Measurements from ENCODE around the gene NPAS1. TPM values are rescaled to one million over a fixed set of nuclear protein-coding genes. Genes with fewer than 3 reads are reported as not detected.

NPAS1 gene
- total RNA-seq, 1 experiment from 2014 or later: 1.4 TPM

- Histone ChIP-seq H3K27ac (no peak overlapping the region), H3K79me2 (ENCODE audit: low read depth) (no peaks in the 10 kb centered on the region), H4K20me1 (ENCODE audit: insufficient read depth) (peaks cover 13% of the 10 kb centered on the region), H3K9me3 (ENCODE audit: insufficient read depth, low read depth) (no peaks in the 10 kb centered on the region), H3K4me1 (replicated peaks; ENCODE audit: insufficient read depth) (no peaks in the 10 kb centered on the region), H3K4me3 (no peak overlapping the region), H3F3A (ENCODE audit: insufficient read depth, low read depth) (peaks cover 19% of the 10 kb centered on the region), H3K4me2 (no peak overlapping the region), H3K27me3 (ENCODE audit: insufficient read depth, low read depth) (no peaks in the 10 kb centered on the region), H3K9me2 (ENCODE audit: insufficient read depth) (no peaks in the 10 kb centered on the region), H3K36me3 (ENCODE audit: low read depth) (peaks cover 12% of the 10 kb centered on the region), H2AFZ (no peak overlapping the region)
- no TSS peak for BruUV-seq (replicated peaks)
- no peak for TF ChIP-seq CTCF (conservative IDR thresholded peaks at IDR 0.05)
- no peak for TF ChIP-seq EZH2 (IDR thresholded peaks at IDR 0.05; ENCODE audit: low read depth)
- POLR2A ChIA-PET (ENCODE audit: unreplicated experiment): no interaction called here
- DNase-seq: no peak
- CTCF ChIA-PET: no interaction called here
- intact Hi-C loops (cut with micrococcal nuclease; ENCODE audit: unreplicated experiment): no loop called here
Measured at GRCh38 chr19:47066376-47067214, 47.0 kb downstream of the NPAS1 start.

GRCh38 chr19:47067215-47067847 is 47.7 kb downstream of the NPAS1 start:
- Histone ChIP-seq H3F3A (ENCODE audit: insufficient read depth, low read depth) (peaks cover 13% of the 10 kb centered on the region), H4K20me1 (ENCODE audit: insufficient read depth) (peaks cover 13% of the 10 kb centered on the region), H2AFZ (no peak overlapping the region), H3K27me3 (ENCODE audit: insufficient read depth, low read depth) (no peaks in the 10 kb centered on the region), H3K79me2 (ENCODE audit: low read depth) (no peaks in the 10 kb centered on the region), H3K9me2 (ENCODE audit: insufficient read depth) (no peaks in the 10 kb centered on the region), H3K27ac (no peak overlapping the region), H3K4me2 (no peak overlapping the region), H3K9me3 (ENCODE audit: insufficient read depth, low read depth) (no peaks in the 10 kb centered on the region), H3K4me3 (no peak overlapping the region), H3K4me1 (replicated peaks; ENCODE audit: insufficient read depth) (no peaks in the 10 kb centered on the region), H3K36me3 (ENCODE audit: low read depth) (peaks cover 13% of the 10 kb centered on the region)
- intact Hi-C loops (cut with micrococcal nuclease; ENCODE audit: unreplicated experiment): no loop called here
- TF ChIP-seq CTCF (conservative IDR thresholded peaks at IDR 0.05): no peak
- TF ChIP-seq EZH2 (IDR thresholded peaks at IDR 0.05; ENCODE audit: low read depth): no peak
- CTCF ChIA-PET: no interaction called here
- no peak for DNase-seq
- POLR2A ChIA-PET (ENCODE audit: unreplicated experiment): interaction anchor here (0.5 to 0.6 kb wide), 2 partner anchors 25 to 217 kb away, joined by 3 read pairs; partner anchors contain the start of gene AP2S1
- no TSS peak for BruUV-seq (replicated peaks)

GRCh38 chr19:47068246-47068645 is 48.6 kb downstream of the NPAS1 start:
- peaks cover 13% of the 10 kb centered on the region for H4K20me1 ChIP-seq (ENCODE audit: insufficient read depth)
- no peak overlapping the region for H3K4me3 ChIP-seq
- H2AFZ ChIP-seq: no peak overlapping the region
- ChIA-PET POLR2A (ENCODE audit: unreplicated experiment) (interaction anchor here (0.6 kb wide), 1 partner anchor 24 kb away, joined by 3 read pairs; no protein-coding TSS in a partner anchor), CTCF (no interaction called here)
- TF ChIP-seq EZH2 (IDR thresholded peaks at IDR 0.05; ENCODE audit: low read depth) (no peak), CTCF (conservative IDR thresholded peaks at IDR 0.05) (no peak)
- no peaks in the 10 kb centered on the region for H3K9me3 ChIP-seq (ENCODE audit: insufficient read depth, low read depth)
- intact Hi-C loops (cut with micrococcal nuclease; ENCODE audit: unreplicated experiment): no loop called here
- no peaks in the 10 kb centered on the region for H3K27me3 ChIP-seq (ENCODE audit: insufficient read depth, low read depth)
- no TSS peak for BruUV-seq (replicated peaks)
- no peaks in the 10 kb centered on the region for H3K4me1 ChIP-seq (replicated peaks; ENCODE audit: insufficient read depth)
- peaks cover 4% of the 10 kb centered on the region for H3F3A ChIP-seq (ENCODE audit: insufficient read depth, low read depth)
- H3K79me2 ChIP-seq (ENCODE audit: low read depth): no peaks in the 10 kb centered on the region
- no peak for DNase-seq
- peaks cover 13% of the 10 kb centered on the region for H3K36me3 ChIP-seq (ENCODE audit: low read depth)
- no peaks in the 10 kb centered on the region for H3K9me2 ChIP-seq (ENCODE audit: insufficient read depth)
- no peak overlapping the region for H3K27ac ChIP-seq
- no peak overlapping the region for H3K4me2 ChIP-seq

Measured in PC-9 (cell line).